ENCODE results near the gene FBLIM1. TPM values are rescaled to one million over a fixed set of nuclear protein-coding genes. Genes with fewer than 3 reads are reported as not detected.

The FBLIM1 gene
- total RNA-seq, 4 donors from 2014 or later: 140 to 411 (median 311) TPM

DNA sequence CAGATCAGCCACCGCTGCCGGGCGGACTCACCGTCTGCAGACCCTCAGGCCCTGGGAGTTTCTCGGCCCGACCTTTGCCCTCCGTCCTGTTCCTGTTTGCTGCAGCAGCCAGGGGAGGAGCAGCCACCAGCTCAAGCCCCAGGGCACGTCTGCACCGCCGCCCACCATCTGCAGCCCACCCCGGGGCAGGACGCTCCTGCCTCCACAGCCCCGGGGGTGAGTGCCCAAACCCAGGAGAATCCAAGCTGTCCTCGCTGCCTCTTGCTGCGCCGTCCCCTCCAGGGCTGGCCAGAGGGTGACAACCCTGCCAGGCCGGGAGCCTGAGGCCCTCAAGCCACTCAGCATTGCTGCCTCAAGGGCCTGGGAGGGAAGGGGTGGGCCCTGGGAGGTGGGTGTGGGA is 23.7 kb upstream of the FBLIM1 start:
- H3K27ac ChIP-seq: peak overlapping the region; percentile 86 to 96 (median 92)
- H3K9me3 ChIP-seq: no peaks in the 10 kb centered on the region
- TF ChIP-seq EP300 (IDR thresholded peaks at IDR 0.05; ENCODE audit: low read depth): no peak
- TF ChIP-seq POLR2AphosphoS5 (IDR thresholded peaks at IDR 0.05): no peak
- TF ChIP-seq, protein P1, sequence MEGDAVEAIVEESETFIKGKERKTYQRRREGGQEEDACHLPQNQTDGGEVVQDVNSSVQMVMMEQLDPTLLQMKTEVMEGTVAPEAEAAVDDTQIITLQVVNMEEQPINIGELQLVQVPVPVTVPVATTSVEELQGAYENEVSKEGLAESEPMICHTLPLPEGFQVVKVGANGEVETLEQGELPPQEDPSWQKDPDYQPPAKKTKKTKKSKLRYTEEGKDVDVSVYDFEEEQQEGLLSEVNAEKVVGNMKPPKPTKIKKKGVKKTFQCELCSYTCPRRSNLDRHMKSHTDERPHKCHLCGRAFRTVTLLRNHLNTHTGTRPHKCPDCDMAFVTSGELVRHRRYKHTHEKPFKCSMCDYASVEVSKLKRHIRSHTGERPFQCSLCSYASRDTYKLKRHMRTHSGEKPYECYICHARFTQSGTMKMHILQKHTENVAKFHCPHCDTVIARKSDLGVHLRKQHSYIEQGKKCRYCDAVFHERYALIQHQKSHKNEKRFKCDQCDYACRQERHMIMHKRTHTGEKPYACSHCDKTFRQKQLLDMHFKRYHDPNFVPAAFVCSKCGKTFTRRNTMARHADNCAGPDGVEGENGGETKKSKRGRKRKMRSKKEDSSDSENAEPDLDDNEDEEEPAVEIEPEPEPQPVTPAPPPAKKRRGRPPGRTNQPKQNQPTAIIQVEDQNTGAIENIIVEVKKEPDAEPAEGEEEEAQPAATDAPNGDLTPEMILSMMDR (IDR thresholded peaks at IDR 0.05): no peak
- no peak for TF ChIP-seq POLR2A (IDR thresholded peaks at IDR 0.05)
- H3K4me1 ChIP-seq: peaks cover 11 to 37% (median 32%) of the 10 kb centered on the region in 4 donors
- no peak overlapping the region for H3K4me3 ChIP-seq
- peaks cover 0 to 31% (median 12%) of the 10 kb centered on the region in 4 donors for H3K36me3 ChIP-seq
- intact Hi-C loops (cut with DNase I; ENCODE audit: low total_unique reads): no loop called here
- H3K27me3 ChIP-seq: no peaks in the 10 kb centered on the region
- 80% methylated on average over 17 of the region's 17 CpGs; no CpG with 5 or more reads in 1 of the 2 donors for WGBS, 2 donors (ENCODE audit: low coverage in 1 of 2)
- in situ Hi-C loops (cut with MboI; ENCODE audit: low pct_ligation_motif_present in 1 of 4, low pct_unique_long_range_greater_than_20kb in 1 of 4, low sequenced_read_pairs in 3 of 4): no loop called here
- DNase-seq: no peak

DNA sequence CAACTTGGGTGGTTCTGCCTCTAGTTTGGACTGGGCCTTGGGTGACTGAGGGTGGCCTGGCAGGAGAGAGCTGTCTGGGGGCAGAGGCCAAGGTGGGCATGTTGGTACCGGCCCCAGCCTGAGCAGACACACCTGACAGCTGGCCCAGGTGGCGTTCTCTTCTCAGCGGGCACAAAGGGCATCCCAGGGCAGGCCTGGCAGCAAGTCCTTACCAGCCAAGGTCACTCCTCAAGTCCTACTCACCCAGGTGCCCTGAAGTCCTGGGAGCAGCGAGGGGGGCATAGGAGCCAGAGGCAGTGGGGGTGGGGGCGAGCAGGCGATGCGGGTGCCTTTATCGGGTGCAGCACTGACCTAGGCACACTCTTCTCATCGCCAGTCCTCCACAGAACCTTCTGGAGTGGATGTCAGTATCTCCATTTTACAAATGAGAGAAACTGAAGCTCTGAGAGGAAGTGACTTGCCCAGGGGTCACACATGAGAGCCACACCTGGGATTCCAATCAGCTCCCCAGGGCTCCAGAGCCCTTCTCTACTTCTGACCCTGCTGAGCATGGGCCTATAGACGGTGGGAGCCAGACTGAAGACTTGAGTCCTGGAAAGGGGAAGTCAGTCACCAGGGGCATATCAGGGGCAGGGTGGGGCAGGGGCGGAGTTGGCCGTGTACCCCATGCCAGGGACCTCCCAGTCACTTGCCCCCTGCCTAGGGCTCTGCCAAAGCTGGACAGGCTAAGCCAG is 23.1 kb upstream of the FBLIM1 start:
- 45% methylated on average over 9 of the region's 12 CpGs; no CpG with 5 or more reads in 1 of the 2 donors for WGBS, 2 donors (ENCODE audit: low coverage in 1 of 2)
- Histone ChIP-seq H3K27me3 (no peaks in the 10 kb centered on the region), H3K4me1 (peaks cover 11 to 40% (median 35%) of the 10 kb centered on the region in 4 donors), H3K4me3 (no peak overlapping the region), H3K36me3 (peaks cover 0 to 27% (median 10%) of the 10 kb centered on the region in 4 donors), H3K9me3 (no peaks in the 10 kb centered on the region), H3K27ac (peak overlapping the region; percentile 86 to 96 (median 92))
- no peak for TF ChIP-seq POLR2AphosphoS5 (IDR thresholded peaks at IDR 0.05)
- in situ Hi-C loops (cut with MboI; ENCODE audit: low pct_ligation_motif_present in 1 of 4, low pct_unique_long_range_greater_than_20kb in 1 of 4, low sequenced_read_pairs in 3 of 4) (no loop called here), intact Hi-C loops (cut with DNase I; ENCODE audit: low total_unique reads) (no loop called here)
- peak; percentile 36 for DNase-seq

DNA sequence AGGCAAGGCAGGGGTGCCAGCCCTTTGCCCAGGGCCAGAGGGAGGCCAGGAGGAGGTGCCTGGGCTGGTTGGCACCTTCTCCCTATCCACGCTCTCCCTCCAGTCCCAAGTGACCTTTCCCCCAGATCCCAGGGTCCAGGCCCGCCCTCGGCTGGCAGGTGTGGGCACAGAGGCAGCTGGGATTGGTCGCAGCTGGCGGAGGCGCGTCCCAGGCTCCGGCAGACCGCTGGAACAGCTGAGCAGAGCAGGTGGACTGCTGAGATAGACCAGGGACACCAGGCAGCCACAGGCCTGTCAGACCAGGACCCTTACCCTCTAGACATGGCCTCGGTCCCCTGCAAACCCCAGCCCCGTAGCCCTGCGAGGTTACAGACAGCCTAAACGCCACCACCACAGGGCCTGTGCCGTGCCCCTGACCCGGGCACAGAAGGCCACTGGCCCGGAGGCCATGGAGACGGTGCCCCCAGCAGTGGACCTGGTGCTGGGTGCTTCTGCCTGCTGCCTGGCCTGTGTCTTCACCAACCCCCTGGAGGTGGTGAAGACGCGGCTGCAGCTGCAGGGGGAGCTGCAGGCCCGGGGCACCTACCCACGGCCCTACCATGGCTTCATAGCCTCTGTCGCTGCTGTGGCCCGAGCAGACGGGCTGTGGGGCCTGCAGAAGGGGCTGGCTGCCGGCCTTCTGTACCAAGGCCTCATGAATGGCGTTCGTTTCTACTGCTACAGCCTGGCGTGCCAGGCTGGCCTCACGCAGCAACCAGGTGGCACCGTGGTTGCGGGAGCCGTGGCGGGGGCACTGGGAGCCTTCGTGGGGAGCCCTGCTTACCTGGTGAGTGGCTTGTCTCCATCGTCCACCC is 22.3 kb upstream of the FBLIM1 start, which contains the start of gene SLC25A34:
Gene SLC25A34 (plus strand): TSS at position 221 of the 854 bp plus-strand sequence. CDS start 228 bp downstream, at position 449.
- DNase-seq: peak; percentile 93
- Histone ChIP-seq H3K4me3 (peak within 1 kb of the TSS in 3 of 4 donors; percentile 15 to 40 (median 19)), H3K27ac (peak within 1 kb of the TSS; percentile 86 to 96 (median 92)), H3K27me3 (no peaks in the 10 kb centered on the region), H3K4me1 (peaks cover 11 to 48% (median 41%) of the 10 kb centered on the region in 4 donors), H3K36me3 (peaks cover 0 to 19% (median 6%) of the 10 kb centered on the region in 4 donors), H3K9me3 (no peaks in the 10 kb centered on the region)
- in situ Hi-C loops (cut with MboI; ENCODE audit: low pct_ligation_motif_present in 1 of 4, low pct_unique_long_range_greater_than_20kb in 1 of 4, low sequenced_read_pairs in 3 of 4): no loop called here
- intact Hi-C loops (cut with DNase I; ENCODE audit: low total_unique reads): no loop called here
- peak; percentile 53 for TF ChIP-seq EP300 (IDR thresholded peaks at IDR 0.05; ENCODE audit: low read depth)
- TF ChIP-seq POLR2A (IDR thresholded peaks at IDR 0.05): peak; percentile 91
- TF ChIP-seq POLR2AphosphoS5 (IDR thresholded peaks at IDR 0.05): peak; percentile 91 to 97 (median 97)
- TF ChIP-seq, protein P1 (IDR thresholded peaks at IDR 0.05): peak in 1 of 5 experiments; percentile 23
- 46% methylated on average over 32 of the region's 35 CpGs; no CpG with 5 or more reads in 1 of the 2 donors for WGBS, 2 donors (ENCODE audit: low coverage in 1 of 2)

DNA sequence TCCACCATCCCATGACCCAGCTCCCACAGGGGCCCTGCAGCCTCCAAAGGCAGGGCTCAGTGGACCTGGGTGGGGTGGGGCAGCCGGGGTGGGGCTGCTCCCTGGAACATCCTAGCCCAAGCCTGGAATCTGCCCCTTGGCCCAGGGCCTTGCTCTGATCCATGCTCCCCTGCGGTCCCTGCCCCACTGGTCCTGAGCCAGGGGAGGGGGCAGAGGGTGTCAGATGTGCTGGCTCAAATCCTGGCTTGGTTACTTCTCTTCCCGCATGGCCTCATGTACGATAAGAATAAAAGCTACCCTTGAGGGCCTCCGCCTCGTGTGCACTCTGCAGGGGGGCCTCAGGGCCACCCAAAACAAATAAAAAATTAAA is 21.7 kb upstream of the FBLIM1 start:
- H3K27me3 ChIP-seq: no peaks in the 10 kb centered on the region
- peak overlapping the region; percentile 86 to 96 (median 92) for H3K27ac ChIP-seq
- H3K36me3 ChIP-seq: peaks cover 0 to 13% (median 6%) of the 10 kb centered on the region in 4 donors
- peak; percentile 85 for DNase-seq
- TF ChIP-seq POLR2A (IDR thresholded peaks at IDR 0.05): no peak
- TF ChIP-seq, protein P1 (IDR thresholded peaks at IDR 0.05): no peak
- peak in 2 of 3 donors; percentile 20 to 70 for TF ChIP-seq POLR2AphosphoS5 (IDR thresholded peaks at IDR 0.05)
- TF ChIP-seq EP300 (IDR thresholded peaks at IDR 0.05; ENCODE audit: low read depth): no peak
- peaks cover 16 to 52% (median 46%) of the 10 kb centered on the region in 4 donors for H3K4me1 ChIP-seq
- in situ Hi-C loops (cut with MboI; ENCODE audit: low pct_ligation_motif_present in 1 of 4, low pct_unique_long_range_greater_than_20kb in 1 of 4, low sequenced_read_pairs in 3 of 4) (no loop called here), intact Hi-C loops (cut with DNase I; ENCODE audit: low total_unique reads) (no loop called here)
- peak overlapping the region in 3 of 4 donors; percentile 15 to 40 (median 19) for H3K4me3 ChIP-seq
- H3K9me3 ChIP-seq: no peaks in the 10 kb centered on the region
- 45% methylated on average over 6 of the region's 6 CpGs; no CpG with 5 or more reads in 1 of the 2 donors for WGBS, 2 donors (ENCODE audit: low coverage in 1 of 2)
